GM13976 (cell line): ENCODE results near the gene MMP23B.
"Not testable (repeated sequence)": the region's sequence is repeated elsewhere in the genome, so short reads cannot be mapped to it uniquely, and the experiment has no call there.

Source experiments
- DNase-seq: peaks from one replicate; pipeline ENCODE4 v3.0.0; 2012; ENCODE audit warnings: low spot score
- CTCF ChIP-seq: IDR thresholded peaks from 2 replicates; pipeline ENCODE4 v1.5.1; 2012; ENCODE audit warnings: borderline replicate concordance, mild to moderate bottlenecking; ENCODE audit not compliant: insufficient read depth; ENCODE audit errors: extremely low read depth, missing control alignments, control extremely low read depth
- in situ Hi-C: fragments of 300-500 bp; cut with MboI; formaldehyde crosslinking; loops from one replicate; pipeline ENCODE4 v1.12.0; 2022; ENCODE audit warnings: low sequenced_read_pairs, mixed read lengths, inconsistent platforms; ENCODE audit not compliant: unreplicated experiment

MMP23B gene

DNA sequence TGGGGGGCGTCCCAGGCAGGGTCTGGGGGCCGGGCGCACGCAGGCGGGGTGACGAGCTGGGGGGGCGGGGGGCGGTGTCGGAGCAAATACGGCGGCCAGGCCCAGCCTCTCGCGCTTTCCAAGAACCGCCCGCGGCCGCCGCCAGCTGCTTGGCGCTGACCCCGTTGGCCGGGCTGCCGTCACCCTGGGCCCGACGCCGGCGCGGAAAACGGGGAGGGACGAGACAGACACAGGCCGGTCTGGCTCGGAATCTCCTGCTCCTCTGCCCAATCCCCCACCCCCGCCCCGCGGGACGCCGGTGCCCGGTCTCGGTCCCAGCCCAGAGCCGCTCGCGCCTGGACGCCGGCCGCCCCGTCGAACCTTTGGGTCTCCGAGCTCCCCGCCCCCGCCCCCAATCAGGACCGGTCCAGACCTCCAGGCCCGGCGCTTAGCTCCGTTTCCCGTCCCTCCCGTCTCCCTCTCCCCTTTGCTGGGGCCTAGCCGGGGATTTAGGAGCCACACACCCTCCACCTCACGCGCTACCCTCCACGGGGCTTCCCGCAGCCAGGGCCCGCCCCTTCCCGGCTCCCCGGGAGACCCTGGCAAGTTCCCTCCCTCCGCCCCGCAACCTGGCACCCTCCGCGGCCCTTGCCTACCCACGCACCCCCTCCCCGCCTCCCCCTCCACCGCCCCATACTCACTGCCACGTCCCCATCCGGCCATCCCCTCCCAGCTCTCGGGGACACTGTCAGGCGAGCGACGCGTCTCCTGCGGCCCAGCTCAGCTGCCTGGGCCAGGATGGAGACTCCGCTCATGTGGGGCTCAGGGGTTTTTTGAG is 800 bp upstream of the MMP23B start:
- TF ChIP-seq CTCF = no peak
- in situ Hi-C loops = no loop called here
- no peak for DNase-seq

DNA sequence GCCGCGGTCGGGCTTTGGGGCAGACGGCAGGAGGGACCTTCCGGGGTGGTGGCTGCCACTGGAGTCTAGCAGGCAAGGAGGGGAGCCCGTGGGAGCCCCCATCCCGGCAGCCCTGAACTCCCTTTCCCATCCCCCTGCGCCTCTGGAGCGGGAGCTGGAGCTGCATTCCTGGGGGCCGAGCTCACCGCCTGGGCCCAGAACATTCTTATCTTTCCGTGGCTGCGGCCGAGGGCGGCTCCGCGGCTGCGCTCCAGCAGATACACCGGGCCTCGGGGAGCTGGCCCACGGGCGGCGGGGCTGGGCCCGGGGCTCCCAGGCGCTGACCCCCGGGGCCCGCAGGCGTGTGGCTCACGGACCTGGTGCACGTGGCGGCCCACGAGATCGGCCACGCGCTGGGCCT is 1.4 kb downstream of the MMP23B start:
- DNase-seq, in situ Hi-C loops: not testable (repeated sequence)

DNA sequence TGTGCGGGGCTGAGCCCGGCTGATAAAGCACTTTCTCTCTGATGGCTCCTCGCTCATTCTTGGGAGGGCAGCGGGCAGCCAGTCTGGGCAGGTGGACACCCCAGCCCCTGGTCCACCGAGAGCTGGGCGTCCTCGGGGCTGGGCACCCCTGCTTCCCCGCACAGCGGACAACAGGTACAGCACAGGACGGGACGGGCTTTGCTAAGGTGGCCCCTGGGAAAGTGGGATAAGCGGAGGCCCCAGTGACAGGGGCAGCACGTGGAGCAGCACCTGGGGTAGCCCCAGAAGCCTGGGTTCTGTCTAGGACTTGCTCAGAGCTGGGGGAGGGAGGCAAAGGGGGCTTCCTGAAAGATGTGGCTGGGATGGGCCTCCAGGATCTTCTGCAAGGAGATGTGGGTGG is 2.6 kb downstream of the MMP23B start:
- DNase-seq, in situ Hi-C loops: not testable (repeated sequence)

GRCh38 chr1:1636621-1637478 is 4.9 kb downstream of the MMP23B start:
- in situ Hi-C loops = not testable (repeated sequence)

DNA sequence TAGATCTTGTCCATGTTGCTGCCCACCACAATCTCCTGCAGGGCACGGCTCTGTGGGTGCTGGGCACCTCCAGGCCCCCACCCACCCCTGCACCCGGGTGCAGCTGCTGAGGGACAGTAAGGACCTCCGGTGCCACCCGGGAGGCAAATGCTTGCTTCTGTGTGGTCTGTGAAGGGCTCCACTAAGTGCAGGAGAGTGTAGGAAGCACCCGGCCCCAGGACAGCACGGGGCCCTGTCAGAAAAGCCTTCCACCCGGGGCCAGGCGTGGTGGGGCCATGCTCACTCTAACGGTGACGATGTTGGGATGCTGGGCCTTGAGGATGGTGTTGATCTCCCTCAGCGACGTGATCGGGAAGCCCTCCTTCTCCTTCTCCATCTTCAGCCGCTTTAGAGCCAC is 5.5 kb downstream of the MMP23B start:
- DNase-seq, in situ Hi-C loops: not testable (repeated sequence)

More at GRCh38 chr1:1636621-1637478, 4.9 kb downstream of the MMP23B start:
- not testable (repeated sequence) for DNase-seq

GRCh38 chr1:1638528-1638927 is 6.6 kb downstream of the MMP23B start:
- DNase-seq, in situ Hi-C loops: not testable (repeated sequence)

DNA sequence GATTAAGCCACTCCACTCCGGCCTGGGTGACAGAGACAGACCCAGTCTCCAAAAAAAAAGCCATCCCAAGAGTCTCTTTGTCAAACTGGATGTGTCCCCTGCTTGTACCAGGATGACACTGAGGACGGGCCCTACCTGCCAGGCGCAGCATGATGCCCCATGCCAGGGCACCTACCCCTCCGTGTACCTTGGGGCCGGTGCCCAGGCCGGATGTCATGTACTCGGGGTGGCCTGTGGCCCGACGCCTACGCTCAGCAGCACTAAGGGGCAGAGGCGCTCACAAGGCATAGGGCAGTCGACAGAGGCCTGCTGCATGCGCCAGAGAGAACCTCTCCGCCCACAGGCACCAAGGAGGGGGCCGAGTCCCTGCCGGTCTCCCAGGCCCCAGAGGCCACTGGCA is 7.4 kb downstream of the MMP23B start:
- DNase-seq, in situ Hi-C loops: not testable (repeated sequence)

GRCh38 chr1:1640081-1640480 is 8.1 kb downstream of the MMP23B start:
- not testable (repeated sequence) for DNase-seq

DNA sequence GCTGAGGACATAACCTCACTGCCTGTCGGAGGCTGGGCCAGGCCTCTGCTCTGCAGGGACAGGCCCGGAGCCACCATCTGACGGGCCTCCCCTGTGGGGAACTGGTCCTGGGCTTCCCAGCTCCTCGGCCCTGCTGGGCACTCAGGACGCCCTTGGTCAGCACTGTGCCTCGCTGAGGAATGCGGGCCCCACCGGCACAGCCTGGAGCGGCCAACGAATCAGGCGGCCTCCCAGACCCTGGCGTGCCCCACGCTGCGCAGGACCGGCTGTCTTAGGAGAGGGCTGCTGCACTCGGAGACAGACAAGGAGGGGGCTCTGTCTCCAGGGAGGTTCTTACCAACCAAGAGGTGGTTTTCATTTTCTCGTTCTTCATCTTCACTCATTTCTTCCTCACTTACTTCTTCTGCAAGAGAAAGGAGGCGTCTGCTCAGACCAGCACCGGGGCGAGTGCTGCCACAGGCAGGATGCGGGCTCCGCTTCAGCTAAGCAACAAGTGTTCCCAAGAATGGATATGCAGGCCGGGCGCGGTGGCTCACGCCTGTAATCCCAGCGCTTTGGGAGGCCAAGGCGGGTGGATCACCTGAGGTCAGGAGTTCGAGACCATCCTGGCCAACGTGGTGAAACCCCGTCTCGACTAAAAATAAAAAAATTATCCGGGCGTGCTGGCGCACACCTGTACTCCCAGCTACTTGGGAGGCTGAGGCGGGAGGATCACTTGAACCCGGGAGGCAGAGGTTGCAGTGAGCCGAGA is 8.9 kb downstream of the MMP23B start:
- in situ Hi-C loops, DNase-seq: not testable (repeated sequence)

More at GRCh38 chr1:1640081-1640480, 8.1 kb downstream of the MMP23B start:
- in situ Hi-C loops = not testable (repeated sequence)

- DNase-seq, in situ Hi-C loops: not testable (repeated sequence)
Measured at GRCh38 chr1:1646326-1646725, 14.4 kb downstream of the MMP23B start.

- DNase-seq, in situ Hi-C loops: not testable (repeated sequence)
Measured at GRCh38 chr1:1647567-1648241, 15.7 kb downstream of the MMP23B start.

DNA sequence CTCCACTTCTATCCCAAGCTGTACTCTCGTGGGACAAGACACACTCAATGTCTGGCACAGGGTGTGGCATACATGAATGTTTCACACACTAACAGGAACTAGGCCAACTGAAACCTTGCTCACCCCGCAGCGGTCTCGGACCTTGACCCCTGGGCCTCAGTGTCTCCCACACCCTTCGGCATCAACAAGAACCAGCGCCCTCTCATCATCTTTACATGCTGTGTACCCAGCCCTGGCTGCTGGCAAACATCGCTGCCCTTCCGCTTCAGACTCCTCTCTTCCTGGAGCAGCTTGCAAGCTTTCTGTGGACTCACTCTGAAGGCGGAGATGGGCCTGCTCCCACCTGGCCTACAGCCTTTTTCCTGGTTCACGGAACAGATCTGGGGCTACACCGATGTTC is 16.3 kb downstream of the MMP23B start:
- DNase-seq, in situ Hi-C loops: not testable (repeated sequence)

DNA sequence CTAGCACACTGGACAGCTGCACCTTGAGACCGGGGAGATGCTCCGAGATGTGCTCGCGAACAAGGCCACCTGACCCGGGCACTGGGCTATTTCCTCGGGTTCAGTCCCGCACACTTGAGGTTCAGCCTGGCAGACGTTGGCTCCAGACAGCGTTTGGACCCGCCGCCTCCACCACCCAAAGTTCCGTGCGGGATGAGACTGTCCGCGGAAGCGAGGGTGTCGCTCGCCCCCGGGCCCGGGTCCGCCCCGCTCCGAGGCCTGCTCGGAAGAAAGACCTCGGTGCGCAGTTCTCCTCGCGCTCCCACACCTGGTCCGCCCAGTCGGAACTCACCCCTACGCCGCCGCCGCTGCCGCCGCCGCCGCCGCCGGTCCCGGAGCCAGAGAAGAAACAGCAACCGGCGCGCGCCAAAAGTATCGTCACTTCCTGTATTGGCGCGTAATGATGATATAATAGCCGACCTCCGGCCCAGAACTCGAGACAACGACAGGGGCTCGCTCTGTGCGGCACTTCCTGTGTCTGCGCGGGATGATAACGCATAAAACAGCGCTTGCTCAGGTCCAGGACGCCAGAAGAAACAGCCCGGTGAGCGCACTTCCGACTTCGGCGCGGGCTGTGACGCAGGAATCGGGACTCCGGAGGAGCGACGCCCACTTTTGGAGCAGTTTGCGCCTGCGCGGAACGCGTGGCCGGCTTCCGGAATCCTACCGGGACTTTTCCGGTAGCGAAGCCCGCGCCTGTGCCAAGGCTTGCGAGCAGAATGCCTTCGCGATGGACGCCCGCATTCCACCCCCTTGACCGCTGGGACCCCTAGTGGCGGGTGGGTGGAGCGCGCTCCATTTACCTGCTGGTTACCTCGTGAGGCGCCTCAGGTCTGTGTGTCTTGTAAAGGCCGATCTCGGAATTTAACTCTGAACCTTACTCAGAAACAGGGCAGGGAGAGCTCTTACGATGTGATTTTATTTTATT is 26.9 kb downstream of the MMP23B start, which contains the start of gene CDK11B:
Gene CDK11B, minus strand, starts transcription at position 422 of the 967 bp plus-strand sequence. CDS start 1,519 bp downstream, outside the sequence.
- in situ Hi-C loops = not testable (repeated sequence)
- peak; percentile 97 for DNase-seq

- in situ Hi-C loops, DNase-seq: not testable (repeated sequence)
Measured at GRCh38 chr1:1662392-1662791, 30.4 kb downstream of the MMP23B start.

- in situ Hi-C loops, DNase-seq: not testable (repeated sequence)
Measured at GRCh38 chr1:1662830-1663560, 31.0 kb downstream of the MMP23B start.
